Thoracic aorta (tissue), 2 donors: ENCODE results near the gene TMEM119. TPM values are rescaled to one million over a fixed set of nuclear protein-coding genes. Genes with fewer than 3 reads are reported as not detected.

Source experiments
- ATAC-seq: fragments of 150-250 bp; one replicate; pipeline ENCODE4 v1.8.0; 2017; ENCODE audit warnings: low read depth; ENCODE audit not compliant: insufficient number of reproducible peaks, low FRiP score
- DNase-seq: peaks from one replicate; pipeline ENCODE4 v3.0.0-alpha.2; 2020; ENCODE audit warnings: low spot score
- H3K27ac ChIP-seq, 2 donors: fragments of 200-600 bp; sonication (generic); 1 replicate in 1 of 2; 2 replicates in 1 of 2; pipeline ENCODE4 v1.5.1; 2016; ENCODE audit warnings: mild to moderate bottlenecking in 2 of 2, moderate library complexity in 2 of 2
- H3K27me3 ChIP-seq: fragments of 200-600 bp; sonication (generic); replicated peaks from 2 replicates; pipeline ENCODE4 v1.6.0; 2016; ENCODE audit warnings: mild to moderate bottlenecking; ENCODE audit not compliant: insufficient read depth
- H3K36me3 ChIP-seq: fragments of 200-600 bp; sonication (generic); one replicate; pipeline ENCODE4 v1.5.1; 2016
- H3K4me1 ChIP-seq, 2 donors: fragments of 200-600 bp; sonication (generic); 1 replicate in 1 of 2; 2 replicates in 1 of 2; pipeline versions ENCODE4 v1.5.1 to v1.6.0; 2016; ENCODE audit warnings: low read depth in 2 of 2, mild to moderate bottlenecking in 1 of 2; ENCODE audit not compliant: control insufficient read depth in 1 of 2
- H3K4me3 ChIP-seq: fragments of 200-600 bp; sonication (generic); 2 replicates; pipeline ENCODE4 v1.5.1; 2016; ENCODE audit warnings: mild to moderate bottlenecking
- H3K9me3 ChIP-seq: fragments of 200-600 bp; sonication (generic); 2 replicates; pipeline ENCODE4 v1.5.1; 2016
- CTCF ChIP-seq: fragments of 200-600 bp; sonication (generic); IDR thresholded peaks from one replicate; pipeline ENCODE4 v1.5.1; 2019; ENCODE audit warnings: antibody characterized with exemption
- total RNA-seq, 2 donors: library from RNA; depleted of rRNA; stranded (reverse); fragments of >200 nt; gene quantifications; one replicate each; pipeline versions ENCODE4 v1.1.0 to v1.2.3, GENCODE V29; 2016

The TMEM119 gene
- total RNA-seq, 2 donors from 2014 or later, result 4.1 to 4.6 TPM

- H3K4me1 ChIP-seq, result no peaks in the 10 kb centered on the region
- no peak overlapping the region for H3K4me3 ChIP-seq
- DNase-seq (no peak), ATAC-seq (no peak)
- TF ChIP-seq CTCF, result no peak
- H3K36me3 ChIP-seq, result no peaks in the 10 kb centered on the region
- H3K27me3 ChIP-seq, result no peaks in the 10 kb centered on the region
- no peak overlapping the region for H3K27ac ChIP-seq
- H3K9me3 ChIP-seq, result no peaks in the 10 kb centered on the region
Observed at GRCh38 chr12:108600702-108601007, 2.8 kb upstream of the TMEM119 start.

DNA sequence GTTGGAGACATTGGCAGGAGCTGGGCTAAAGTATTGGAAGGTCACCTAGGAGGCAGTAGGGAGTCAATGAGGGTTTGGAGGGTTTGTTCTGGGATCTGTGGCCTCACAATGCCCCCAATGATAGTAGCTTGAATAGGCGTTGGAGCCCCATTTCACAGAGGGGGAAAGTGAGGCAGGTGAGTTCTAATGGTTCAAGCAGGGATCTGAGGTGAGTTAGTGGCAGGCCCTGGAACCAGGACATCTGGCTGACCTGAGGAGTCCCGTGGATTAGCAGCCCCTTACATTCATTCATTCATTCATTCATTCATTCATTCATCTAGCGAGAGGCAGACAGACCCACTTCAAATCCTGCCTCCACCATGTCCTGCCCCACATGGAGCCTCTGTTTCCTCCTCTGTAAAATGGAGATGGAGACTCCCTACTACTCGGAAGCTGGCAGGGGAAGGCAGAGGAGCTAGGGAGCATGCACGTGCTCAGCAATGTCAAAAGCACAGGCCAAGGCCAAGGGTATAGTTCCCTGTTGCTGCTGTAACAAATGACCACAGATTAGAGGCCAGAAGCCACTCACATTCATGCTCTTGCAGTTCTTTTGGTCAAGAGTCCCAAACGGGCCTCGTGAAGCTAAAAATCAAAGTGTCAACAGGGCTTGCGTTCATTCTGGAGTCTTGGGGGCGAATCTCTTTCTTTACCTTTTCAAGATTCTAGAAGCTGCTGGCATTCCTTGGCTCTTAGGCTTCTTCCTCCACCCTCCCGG, 2.2 kb upstream of the TMEM119 start:
- ATAC-seq, result no peak
- no peaks in the 10 kb centered on the region for H3K27me3 ChIP-seq
- no peaks in the 10 kb centered on the region for H3K9me3 ChIP-seq
- no peak overlapping the region for H3K27ac ChIP-seq
- DNase-seq, result no peak
- no peak for TF ChIP-seq CTCF
- H3K36me3 ChIP-seq, result no peaks in the 10 kb centered on the region
- no peak overlapping the region for H3K4me3 ChIP-seq
- H3K4me1 ChIP-seq, result no peaks in the 10 kb centered on the region

DNA sequence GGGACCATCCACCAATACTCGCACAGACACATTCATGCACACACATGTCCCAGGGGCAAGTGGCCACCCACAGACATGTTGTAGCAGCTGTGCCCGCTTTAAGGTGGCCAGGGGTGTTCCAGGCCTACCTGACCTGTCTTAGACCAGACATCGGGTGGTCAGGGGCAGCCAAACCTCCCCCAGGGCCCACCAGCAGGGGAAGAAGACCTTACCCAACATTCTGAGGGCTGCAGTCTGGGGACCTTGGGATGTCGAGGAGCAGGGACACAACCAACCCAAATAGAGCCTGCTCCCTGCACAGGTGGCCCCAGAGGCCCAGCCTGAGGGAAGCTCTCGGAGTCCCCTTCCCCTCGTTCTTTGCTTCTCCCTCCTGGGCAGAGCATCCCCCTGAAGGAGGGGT, 1.7 kb upstream of the TMEM119 start:
- no peak overlapping the region for H3K27ac ChIP-seq
- H3K9me3 ChIP-seq, result no peaks in the 10 kb centered on the region
- no peaks in the 10 kb centered on the region for H3K36me3 ChIP-seq
- no peaks in the 10 kb centered on the region for H3K4me1 ChIP-seq
- TF ChIP-seq CTCF, result no peak
- no peak overlapping the region for H3K4me3 ChIP-seq
- no peaks in the 10 kb centered on the region for H3K27me3 ChIP-seq
- ATAC-seq, result no peak
- no peak for DNase-seq

- no peaks in the 10 kb centered on the region for H3K9me3 ChIP-seq
- H3K4me1 ChIP-seq, result no peaks in the 10 kb centered on the region
- no peaks in the 10 kb centered on the region for H3K27me3 ChIP-seq
- no peak overlapping the region for H3K4me3 ChIP-seq
- no peaks in the 10 kb centered on the region for H3K36me3 ChIP-seq
- TF ChIP-seq CTCF, result no peak
- no peak for DNase-seq
- no peak overlapping the region for H3K27ac ChIP-seq
- ATAC-seq, result no peak
Observed at GRCh38 chr12:108598553-108599250, 818 bp upstream of the TMEM119 start.

DNA sequence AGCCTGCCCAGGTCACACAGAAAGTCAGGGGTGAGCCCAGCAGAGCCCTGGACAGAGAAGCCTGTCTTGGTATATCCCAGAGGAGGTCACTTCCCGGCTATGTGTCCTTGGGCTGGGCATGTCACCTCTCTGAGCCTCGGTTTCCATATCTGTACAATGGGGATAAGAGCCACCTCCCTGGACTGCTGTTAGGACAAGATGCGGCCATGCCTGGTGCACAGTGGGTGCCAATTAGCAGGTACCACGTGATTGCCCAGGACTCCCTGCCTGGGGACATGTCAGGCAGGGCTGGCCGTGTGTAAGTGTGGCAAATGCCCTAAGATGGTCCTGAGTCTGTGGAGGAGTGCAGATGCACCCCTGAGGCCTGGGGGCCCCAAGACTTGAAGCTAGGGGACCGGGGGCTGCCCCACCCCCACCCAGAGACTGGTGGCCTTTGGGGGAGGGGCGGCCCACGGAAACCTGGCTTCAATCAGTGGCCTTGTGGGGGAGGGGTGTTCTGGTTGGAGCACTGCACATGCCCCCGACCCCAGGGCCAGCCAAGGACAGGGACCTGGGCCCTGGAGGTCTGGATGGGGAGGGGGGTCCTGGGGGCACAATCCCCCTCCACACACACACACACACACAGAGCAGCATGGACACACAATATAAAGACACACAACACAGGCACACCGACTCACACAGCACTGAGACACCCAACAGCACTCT, 878 bp downstream of the TMEM119 start:
- Histone ChIP-seq H3K4me3 (no peak overlapping the region), H3K36me3 (no peaks in the 10 kb centered on the region), H3K27me3 (no peaks in the 10 kb centered on the region), H3K9me3 (no peaks in the 10 kb centered on the region), H3K4me1 (no peaks in the 10 kb centered on the region), H3K27ac (no peak overlapping the region)
- no peak for DNase-seq
- TF ChIP-seq CTCF, result no peak
- no peak for ATAC-seq
